ENCODE results near the gene SELENOO.

SELENOO gene

DNA sequence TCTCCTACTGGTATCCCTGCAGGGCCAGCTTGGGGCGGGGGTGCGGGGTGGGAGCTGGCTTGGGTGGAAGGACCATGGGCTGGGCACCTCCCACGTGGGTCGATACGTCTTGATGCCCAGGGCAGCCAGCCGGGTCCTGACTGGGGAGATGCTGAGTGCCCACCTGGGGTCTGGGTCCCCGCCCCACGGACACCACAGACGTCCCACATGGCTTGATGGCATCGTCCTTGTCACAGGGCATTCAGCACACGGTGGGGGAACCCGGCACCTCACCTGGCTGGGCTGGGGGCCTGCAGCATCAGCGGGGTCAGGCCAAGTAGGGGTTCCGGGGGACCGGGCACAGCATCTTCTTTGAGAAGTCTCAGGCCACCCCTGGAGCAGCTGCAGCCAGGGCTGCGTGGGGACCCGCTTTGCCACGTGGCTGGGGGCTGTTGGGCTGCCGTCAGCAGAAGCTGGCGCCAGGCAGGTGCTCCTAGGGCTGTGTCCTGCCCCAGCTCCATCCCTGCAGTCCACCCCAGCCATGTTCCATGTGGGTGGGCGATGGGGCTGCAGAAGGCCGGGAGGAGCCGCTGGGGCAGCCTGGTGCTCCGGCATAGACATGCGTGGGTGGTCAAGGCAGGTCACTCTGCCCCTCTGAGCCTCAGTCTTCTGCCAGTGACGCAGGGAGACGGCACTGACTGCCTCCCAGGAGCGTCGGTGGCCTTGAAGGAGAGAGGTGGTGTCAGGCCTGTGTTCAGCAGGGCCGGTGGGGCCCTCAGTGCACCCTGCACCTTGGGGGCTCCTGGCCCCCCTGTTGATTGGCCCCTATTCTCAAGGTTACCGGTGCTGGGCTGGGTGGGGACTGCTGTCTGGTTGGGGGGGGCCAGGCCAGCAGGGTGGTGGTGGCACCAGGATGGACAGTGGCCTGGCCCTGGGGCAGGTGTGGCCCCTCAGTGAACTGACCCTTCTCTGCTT is 8.4 kb downstream of the SELENOO start:
- Histone ChIP-seq H3K9me3 (ENCODE audit: control insufficient read depth, low read depth, low read length) (no peaks in the 10 kb centered on the region), H3K4me3 (ENCODE audit: low read length) (no peak overlapping the region), H3K27ac (ENCODE audit: low read length) (no peak overlapping the region), H3K4me1 (ENCODE audit: control insufficient read depth, low read depth, low read length) (peaks cover 4% of the 10 kb centered on the region), H3K36me3 (ENCODE audit: control insufficient read depth, low read depth, low read length) (peaks cover 31% of the 10 kb centered on the region), H3K9ac (ENCODE audit: low read length) (no peak overlapping the region), H3K27me3 (ENCODE audit: control insufficient read depth, insufficient read depth, low read length) (no peaks in the 10 kb centered on the region)

DNA sequence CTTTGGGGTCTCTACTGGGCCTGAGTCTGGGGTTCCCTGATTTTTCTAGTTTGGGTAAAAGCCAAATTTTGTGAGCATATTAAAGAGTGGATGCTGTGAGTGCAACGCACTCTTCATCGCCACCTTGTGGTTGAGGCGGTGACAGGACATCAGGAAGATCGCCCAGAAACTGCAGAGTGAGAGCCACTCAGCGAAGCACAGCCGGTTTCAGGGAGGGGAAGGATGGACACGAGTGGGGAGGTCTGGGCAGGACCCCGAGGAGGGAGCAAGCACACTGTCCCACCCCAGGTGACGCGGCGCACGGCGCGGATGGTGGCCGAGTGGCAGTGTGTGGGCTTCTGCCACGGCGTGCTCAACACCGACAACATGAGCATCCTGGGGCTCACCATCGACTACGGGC is 9.1 kb downstream of the SELENOO start:
- H3K9ac ChIP-seq (ENCODE audit: low read length): no peak overlapping the region
- H3K9me3 ChIP-seq (ENCODE audit: control insufficient read depth, low read depth, low read length): no peaks in the 10 kb centered on the region
- H3K4me3 ChIP-seq (ENCODE audit: low read length): no peak overlapping the region
- H3K36me3 ChIP-seq (ENCODE audit: control insufficient read depth, low read depth, low read length): peaks cover 34% of the 10 kb centered on the region
- H3K4me1 ChIP-seq (ENCODE audit: control insufficient read depth, low read depth, low read length): peaks cover 4% of the 10 kb centered on the region
- H3K27me3 ChIP-seq (ENCODE audit: control insufficient read depth, insufficient read depth, low read length): no peaks in the 10 kb centered on the region
- H3K27ac ChIP-seq (ENCODE audit: low read length): no peak overlapping the region

- peaks cover 4% of the 10 kb centered on the region for H3K4me1 ChIP-seq (ENCODE audit: control insufficient read depth, low read depth, low read length)
- H3K9ac ChIP-seq (ENCODE audit: low read length): no peak overlapping the region
- H3K4me3 ChIP-seq (ENCODE audit: low read length): no peak overlapping the region
- no peak overlapping the region for H3K27ac ChIP-seq (ENCODE audit: low read length)
- no peaks in the 10 kb centered on the region for H3K27me3 ChIP-seq (ENCODE audit: control insufficient read depth, insufficient read depth, low read length)
- H3K9me3 ChIP-seq (ENCODE audit: control insufficient read depth, low read depth, low read length): no peaks in the 10 kb centered on the region
- peaks cover 36% of the 10 kb centered on the region for H3K36me3 ChIP-seq (ENCODE audit: control insufficient read depth, low read depth, low read length)
Observed at GRCh38 chr22:50210378-50211139, 9.7 kb downstream of the SELENOO start.

- Histone ChIP-seq H3K36me3 (ENCODE audit: control insufficient read depth, low read depth, low read length) (peaks cover 39% of the 10 kb centered on the region), H3K4me1 (ENCODE audit: control insufficient read depth, low read depth, low read length) (peaks cover 3% of the 10 kb centered on the region), H3K9ac (ENCODE audit: low read length) (no peak overlapping the region), H3K9me3 (ENCODE audit: control insufficient read depth, low read depth, low read length) (no peaks in the 10 kb centered on the region), H3K4me3 (ENCODE audit: low read length) (no peak overlapping the region), H3K27me3 (ENCODE audit: control insufficient read depth, insufficient read depth, low read length) (no peaks in the 10 kb centered on the region), H3K27ac (ENCODE audit: low read length) (no peak overlapping the region)
Observed at GRCh38 chr22:50211147-50211546, 10.3 kb downstream of the SELENOO start.

DNA sequence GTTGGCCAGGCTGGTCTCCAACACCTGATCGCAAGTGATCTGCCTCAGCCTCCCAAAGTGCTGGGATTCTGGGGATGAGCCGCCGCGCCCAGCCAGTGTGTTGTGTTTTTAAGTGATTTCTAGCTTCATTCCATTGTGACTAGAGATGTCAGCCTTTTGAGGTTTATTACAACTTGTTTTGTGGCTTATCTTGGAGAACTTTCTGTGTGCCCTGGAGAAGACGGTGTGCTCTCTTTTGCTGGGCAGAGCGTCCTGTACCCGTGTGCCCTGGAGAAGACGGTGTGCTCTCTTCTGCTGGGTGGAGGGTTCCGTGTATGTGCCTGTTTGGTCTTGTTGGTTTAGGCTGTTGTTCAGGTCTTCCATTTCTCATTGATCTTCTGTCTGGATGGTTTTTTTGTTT is 12.5 kb downstream of the SELENOO start:
- Histone ChIP-seq H3K27ac (ENCODE audit: low read length) (no peak overlapping the region), H3K4me3 (ENCODE audit: low read length) (no peak overlapping the region), H3K27me3 (ENCODE audit: control insufficient read depth, insufficient read depth, low read length) (no peaks in the 10 kb centered on the region), H3K36me3 (ENCODE audit: control insufficient read depth, low read depth, low read length) (peaks cover 43% of the 10 kb centered on the region), H3K9ac (ENCODE audit: low read length) (no peak overlapping the region), H3K9me3 (ENCODE audit: control insufficient read depth, low read depth, low read length) (no peaks in the 10 kb centered on the region), H3K4me1 (ENCODE audit: control insufficient read depth, low read depth, low read length) (no peaks in the 10 kb centered on the region)

DNA sequence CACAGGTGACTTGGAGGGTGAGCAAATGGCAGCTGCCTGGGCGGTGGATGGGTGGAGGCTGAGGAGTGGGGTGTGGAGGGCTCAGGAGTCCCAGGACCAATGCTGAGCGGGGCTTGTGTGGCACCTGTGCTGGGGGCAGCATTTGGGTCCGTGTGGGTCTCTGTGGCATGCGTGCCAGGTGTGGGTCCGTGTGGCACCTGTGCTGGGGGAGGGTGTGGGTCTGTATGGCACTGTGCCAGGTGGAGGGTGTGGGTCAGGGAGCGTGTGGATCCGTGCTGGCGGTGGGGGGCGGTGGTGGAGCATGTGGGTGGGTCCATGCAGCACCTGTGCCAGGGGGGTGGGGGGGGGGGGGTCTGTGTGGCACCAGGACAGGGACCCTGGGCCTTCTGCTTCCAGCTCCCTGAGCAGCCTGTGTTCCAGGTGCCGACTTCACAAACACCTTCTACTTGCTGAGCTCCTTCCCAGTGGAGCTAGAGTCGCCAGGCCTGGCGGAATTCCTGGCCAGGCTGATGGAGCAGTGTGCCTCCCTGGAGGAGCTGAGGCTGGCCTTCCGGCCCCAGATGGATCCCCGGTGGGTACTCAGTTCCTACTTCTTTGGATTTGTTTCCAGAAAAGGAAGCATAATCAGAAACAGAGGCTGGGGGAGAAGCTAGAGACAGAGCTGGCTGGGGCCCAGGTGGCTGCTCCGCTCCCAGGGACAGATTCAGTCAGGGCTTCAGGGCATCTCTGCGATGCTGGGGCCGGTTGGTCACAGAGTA is 14.7 kb downstream of the SELENOO start:
- H3K4me3 ChIP-seq (ENCODE audit: low read length): no peak overlapping the region
- H3K9me3 ChIP-seq (ENCODE audit: control insufficient read depth, low read depth, low read length): no peaks in the 10 kb centered on the region
- peaks cover 49% of the 10 kb centered on the region for H3K36me3 ChIP-seq (ENCODE audit: control insufficient read depth, low read depth, low read length)
- no peaks in the 10 kb centered on the region for H3K4me1 ChIP-seq (ENCODE audit: control insufficient read depth, low read depth, low read length)
- H3K9ac ChIP-seq (ENCODE audit: low read length): no peak overlapping the region
- no peak overlapping the region for H3K27ac ChIP-seq (ENCODE audit: low read length)
- H3K27me3 ChIP-seq (ENCODE audit: control insufficient read depth, insufficient read depth, low read length): no peaks in the 10 kb centered on the region

- H3K36me3 ChIP-seq (ENCODE audit: control insufficient read depth, low read depth, low read length): peaks cover 51% of the 10 kb centered on the region
- no peak overlapping the region for H3K4me3 ChIP-seq (ENCODE audit: low read length)
- no peaks in the 10 kb centered on the region for H3K4me1 ChIP-seq (ENCODE audit: control insufficient read depth, low read depth, low read length)
- H3K9me3 ChIP-seq (ENCODE audit: control insufficient read depth, low read depth, low read length): no peaks in the 10 kb centered on the region
- no peaks in the 10 kb centered on the region for H3K27me3 ChIP-seq (ENCODE audit: control insufficient read depth, insufficient read depth, low read length)
- H3K9ac ChIP-seq (ENCODE audit: low read length): no peak overlapping the region
- no peak overlapping the region for H3K27ac ChIP-seq (ENCODE audit: low read length)
Observed at GRCh38 chr22:50216055-50216683, 15.4 kb downstream of the SELENOO start.

- Histone ChIP-seq H3K27ac (ENCODE audit: low read length) (no peak overlapping the region), H3K9ac (ENCODE audit: low read length) (no peak overlapping the region)
Observed at GRCh38 chr22:50216684-50217520, 16.1 kb downstream of the SELENOO start.

GRCh38 chr22:50217543-50218152 is 16.8 kb downstream of the SELENOO start:
- Histone ChIP-seq H3K4me1 (ENCODE audit: control insufficient read depth, low read depth, low read length) (no peaks in the 10 kb centered on the region), H3K27me3 (ENCODE audit: control insufficient read depth, insufficient read depth, low read length) (no peaks in the 10 kb centered on the region), H3K36me3 (ENCODE audit: control insufficient read depth, low read depth, low read length) (peaks cover 51% of the 10 kb centered on the region), H3K27ac (ENCODE audit: low read length) (no peak overlapping the region), H3K9me3 (ENCODE audit: control insufficient read depth, low read depth, low read length) (no peaks in the 10 kb centered on the region), H3K9ac (ENCODE audit: low read length) (no peak overlapping the region), H3K4me3 (ENCODE audit: low read length) (no peak overlapping the region)

More at GRCh38 chr22:50216684-50217520, 16.1 kb downstream of the SELENOO start:
- Histone ChIP-seq H3K27me3 (ENCODE audit: control insufficient read depth, insufficient read depth, low read length) (no peaks in the 10 kb centered on the region), H3K9me3 (ENCODE audit: control insufficient read depth, low read depth, low read length) (no peaks in the 10 kb centered on the region), H3K36me3 (ENCODE audit: control insufficient read depth, low read depth, low read length) (peaks cover 48% of the 10 kb centered on the region), H3K4me1 (ENCODE audit: control insufficient read depth, low read depth, low read length) (no peaks in the 10 kb centered on the region), H3K4me3 (ENCODE audit: low read length) (no peak overlapping the region)
